ENCODE results near the gene UGT3A2. TPM values are rescaled to one million over a fixed set of nuclear protein-coding genes. Genes with fewer than 3 reads are reported as not detected.
"Not testable (repeated sequence)": the region's sequence is repeated elsewhere in the genome, so short reads cannot be mapped to it uniquely, and the experiment has no call there.

Gene UGT3A2
- total and polyA plus RNA-seq, 7 experiments from 2014 or later = 0.39 to 0.94 TPM; not detected in 5

- Mint-ChIP-seq H3K36me3 (no peaks in the 10 kb centered on the region), H3K4me3 (no peak overlapping the region), H3K27me3 (peaks cover 0 to 15% (median 8%) of the 10 kb centered on the region in 5 donors), H3K4me1 (no peaks in the 10 kb centered on the region), H3K27ac (no peak overlapping the region), H3K9me3 (no peaks in the 10 kb centered on the region)
- Histone ChIP-seq H3K9me3 (ENCODE audit: control insufficient read depth in 2 of 3, low read length in 3 of 3) (no peaks in the 10 kb centered on the region), H3K27me3 (ENCODE audit: control insufficient read depth in 2 of 2, insufficient read depth in 2 of 2, low read length in 2 of 2) (no peaks in the 10 kb centered on the region), H3K36me3 (ENCODE audit: control insufficient read depth in 2 of 3, insufficient read depth in 3 of 3, low read length in 3 of 3) (no peaks in the 10 kb centered on the region), H3K4me1 (ENCODE audit: control insufficient read depth in 2 of 2, insufficient read depth in 2 of 2, low read length in 2 of 2) (no peaks in the 10 kb centered on the region), H3K27ac (ENCODE audit: low read depth, low read length) (no peak overlapping the region), H3K4me3 (ENCODE audit: low read length) (no peak overlapping the region)
- intact Hi-C loops (cut with micrococcal nuclease) = no loop called here
- ChIA-PET CTCF (no interaction called here), POLR2A (no interaction called here)
- DNase-seq = no peak
- no peak for ATAC-seq
Observed at GRCh38 chr5:36040651-36041536, 25.8 kb downstream of the UGT3A2 start.

- no peak overlapping the region for H3K27ac ChIP-seq (ENCODE audit: low read depth, low read length)
- no peaks in the 10 kb centered on the region for H3K9me3 ChIP-seq (ENCODE audit: control insufficient read depth in 2 of 3, low read length in 3 of 3)
- DNase-seq (no peak), ATAC-seq (no peak)
- Mint-ChIP-seq H3K4me1 (no peaks in the 10 kb centered on the region), H3K27ac (no peak overlapping the region), H3K27me3 (peaks cover 0 to 15% (median 6%) of the 10 kb centered on the region in 5 donors), H3K4me3 (no peak overlapping the region), H3K9me3 (no peaks in the 10 kb centered on the region), H3K36me3 (no peaks in the 10 kb centered on the region)
- intact Hi-C loops (cut with micrococcal nuclease) = no loop called here
- ChIA-PET CTCF (no interaction called here), POLR2A (no interaction called here)
- H3K27me3 ChIP-seq (ENCODE audit: control insufficient read depth in 2 of 2, insufficient read depth in 2 of 2, low read length in 2 of 2) = no peaks in the 10 kb centered on the region
- no peaks in the 10 kb centered on the region for H3K4me1 ChIP-seq (ENCODE audit: control insufficient read depth in 2 of 2, insufficient read depth in 2 of 2, low read length in 2 of 2)
- H3K4me3 ChIP-seq (ENCODE audit: low read length) = no peak overlapping the region
- no peaks in the 10 kb centered on the region for H3K36me3 ChIP-seq (ENCODE audit: control insufficient read depth in 2 of 3, insufficient read depth in 3 of 3, low read length in 3 of 3)
Observed at GRCh38 chr5:36035696-36036095, 31.0 kb downstream of the UGT3A2 start.

- ATAC-seq; H3K36me3 Mint-ChIP-seq; DNase-seq; H3K27ac ChIP-seq (ENCODE audit: low read depth, low read length); H3K36me3 ChIP-seq (ENCODE audit: control insufficient read depth in 2 of 3, insufficient read depth in 3 of 3, low read length in 3 of 3); H3K9me3 ChIP-seq (ENCODE audit: control insufficient read depth in 2 of 3, low read length in 3 of 3); H3K9me3 Mint-ChIP-seq; H3K4me3 Mint-ChIP-seq; intact Hi-C loops (cut with micrococcal nuclease); H3K27me3 ChIP-seq (ENCODE audit: control insufficient read depth in 2 of 2, insufficient read depth in 2 of 2, low read length in 2 of 2); POLR2A ChIA-PET; H3K27ac Mint-ChIP-seq; H3K4me1 ChIP-seq (ENCODE audit: control insufficient read depth in 2 of 2, insufficient read depth in 2 of 2, low read length in 2 of 2); H3K4me3 ChIP-seq (ENCODE audit: low read length); H3K4me1 Mint-ChIP-seq; CTCF ChIA-PET: not testable (repeated sequence)
- peaks cover 0 to 22% (median 6%) of the 10 kb centered on the region in 5 donors for H3K27me3 Mint-ChIP-seq
Observed at GRCh38 chr5:36034536-36035134, 32.0 kb downstream of the UGT3A2 start.

- H3K27ac Mint-ChIP-seq = no peak overlapping the region
- Histone ChIP-seq H3K27ac (ENCODE audit: low read depth, low read length) (no peak overlapping the region), H3K27me3 (ENCODE audit: control insufficient read depth in 2 of 2, insufficient read depth in 2 of 2, low read length in 2 of 2) (no peaks in the 10 kb centered on the region), H3K4me1 (ENCODE audit: control insufficient read depth in 2 of 2, insufficient read depth in 2 of 2, low read length in 2 of 2) (no peaks in the 10 kb centered on the region), H3K9me3 (ENCODE audit: control insufficient read depth in 2 of 3, low read length in 3 of 3) (no peaks in the 10 kb centered on the region), H3K36me3 (ENCODE audit: control insufficient read depth in 2 of 3, insufficient read depth in 3 of 3, low read length in 3 of 3) (no peaks in the 10 kb centered on the region), H3K4me3 (ENCODE audit: low read length) (no peak overlapping the region)
- peaks cover 0 to 5% (median 0%) of the 10 kb centered on the region in 5 donors for H3K36me3 Mint-ChIP-seq
- ATAC-seq (no peak), DNase-seq (no peak)
- intact Hi-C loops (cut with micrococcal nuclease) = no loop called here
- ChIA-PET CTCF (no interaction called here), POLR2A (no interaction called here)
- H3K9me3 Mint-ChIP-seq = peaks cover 0 to under 1% (median 0%) of the 10 kb centered on the region in 11 donors
- H3K27me3 Mint-ChIP-seq = peaks cover 0 to 22% (median 9%) of the 10 kb centered on the region in 5 donors
- H3K4me3 Mint-ChIP-seq = no peak overlapping the region
- H3K4me1 Mint-ChIP-seq = no peaks in the 10 kb centered on the region
Observed at GRCh38 chr5:36033486-36033885, 33.2 kb downstream of the UGT3A2 start.

- intact Hi-C loops (cut with micrococcal nuclease) = no loop called here
- H3K4me3 ChIP-seq (ENCODE audit: low read length) = no peak overlapping the region
- no peaks in the 10 kb centered on the region for H3K4me1 ChIP-seq (ENCODE audit: control insufficient read depth in 2 of 2, insufficient read depth in 2 of 2, low read length in 2 of 2)
- H3K27ac ChIP-seq (ENCODE audit: low read depth, low read length) = no peak overlapping the region
- no peaks in the 10 kb centered on the region for H3K36me3 ChIP-seq (ENCODE audit: control insufficient read depth in 2 of 3, insufficient read depth in 3 of 3, low read length in 3 of 3)
- no peaks in the 10 kb centered on the region for H3K4me1 Mint-ChIP-seq
- H3K9me3 ChIP-seq (ENCODE audit: control insufficient read depth in 2 of 3, low read length in 3 of 3) = no peaks in the 10 kb centered on the region
- no peak for DNase-seq
- no peak overlapping the region for H3K4me3 Mint-ChIP-seq
- ATAC-seq = no peak
- peaks cover 0 to 5% (median 0%) of the 10 kb centered on the region in 5 donors for H3K36me3 Mint-ChIP-seq
- no peaks in the 10 kb centered on the region for H3K27me3 ChIP-seq (ENCODE audit: control insufficient read depth in 2 of 2, insufficient read depth in 2 of 2, low read length in 2 of 2)
- peaks cover 0 to 5% (median 0%) of the 10 kb centered on the region in 11 donors for H3K9me3 Mint-ChIP-seq
- CTCF ChIA-PET = no interaction called here
- H3K27me3 Mint-ChIP-seq = peaks cover 0 to 22% (median 8%) of the 10 kb centered on the region in 5 donors
- POLR2A ChIA-PET = no interaction called here
- H3K27ac Mint-ChIP-seq = no peak overlapping the region
Observed at GRCh38 chr5:36033047-36033446, 33.6 kb downstream of the UGT3A2 start.

- no peak overlapping the region for H3K27ac ChIP-seq (ENCODE audit: low read depth, low read length)
- ChIA-PET POLR2A (no interaction called here), CTCF (no interaction called here)
- no peaks in the 10 kb centered on the region for H3K9me3 ChIP-seq (ENCODE audit: control insufficient read depth in 2 of 3, low read length in 3 of 3)
- intact Hi-C loops (cut with micrococcal nuclease) = no loop called here
- no peaks in the 10 kb centered on the region for H3K4me1 Mint-ChIP-seq
- H3K27ac Mint-ChIP-seq = no peak overlapping the region
- H3K27me3 ChIP-seq (ENCODE audit: control insufficient read depth in 2 of 2, insufficient read depth in 2 of 2, low read length in 2 of 2) = no peaks in the 10 kb centered on the region
- H3K36me3 Mint-ChIP-seq = peaks cover 0 to 5% (median 0%) of the 10 kb centered on the region in 5 donors
- no peak overlapping the region for H3K4me3 Mint-ChIP-seq
- no peaks in the 10 kb centered on the region for H3K4me1 ChIP-seq (ENCODE audit: control insufficient read depth in 2 of 2, insufficient read depth in 2 of 2, low read length in 2 of 2)
- H3K36me3 ChIP-seq (ENCODE audit: control insufficient read depth in 2 of 3, insufficient read depth in 3 of 3, low read length in 3 of 3) = no peaks in the 10 kb centered on the region
- H3K9me3 Mint-ChIP-seq = peaks cover 0 to 10% (median 0%) of the 10 kb centered on the region in 11 donors
- peaks cover 0 to 18% (median 7%) of the 10 kb centered on the region in 5 donors for H3K27me3 Mint-ChIP-seq
- no peak for DNase-seq
- H3K4me3 ChIP-seq (ENCODE audit: low read length) = no peak overlapping the region
- ATAC-seq = no peak
Observed at GRCh38 chr5:36031223-36031622, 35.5 kb downstream of the UGT3A2 start.

- ATAC-seq = no peak
- no peak for DNase-seq
- CTCF ChIA-PET = no interaction called here
- H3K9me3 Mint-ChIP-seq = peaks cover 0 to 17% (median 2%) of the 10 kb centered on the region in 11 donors
- H3K4me1 Mint-ChIP-seq = no peaks in the 10 kb centered on the region
- peaks cover 0 to 5% (median 0%) of the 10 kb centered on the region in 5 donors for H3K36me3 Mint-ChIP-seq
- Histone ChIP-seq H3K27ac (ENCODE audit: low read depth, low read length) (no peak overlapping the region), H3K36me3 (ENCODE audit: control insufficient read depth in 2 of 3, insufficient read depth in 3 of 3, low read length in 3 of 3) (no peaks in the 10 kb centered on the region), H3K4me3 (ENCODE audit: low read length) (no peak overlapping the region), H3K4me1 (ENCODE audit: control insufficient read depth in 2 of 2, insufficient read depth in 2 of 2, low read length in 2 of 2) (no peaks in the 10 kb centered on the region), H3K27me3 (ENCODE audit: control insufficient read depth in 2 of 2, insufficient read depth in 2 of 2, low read length in 2 of 2) (no peaks in the 10 kb centered on the region), H3K9me3 (ENCODE audit: control insufficient read depth in 2 of 3, low read length in 3 of 3) (no peaks in the 10 kb centered on the region)
- intact Hi-C loops (cut with micrococcal nuclease) = no loop called here
- no peak overlapping the region for H3K4me3 Mint-ChIP-seq
- no peak overlapping the region for H3K27ac Mint-ChIP-seq
- POLR2A ChIA-PET = no interaction called here
- H3K27me3 Mint-ChIP-seq = peaks cover 0 to 18% (median 7%) of the 10 kb centered on the region in 5 donors
Observed at GRCh38 chr5:36029914-36030313, 36.8 kb downstream of the UGT3A2 start.

All from naive thymus-derived CD4-positive, alpha-beta T cell (primary cell).